ENCODE measurements around the gene MTMR4.

- TF ChIP-seq ZFP3 (CRISPR knock-in tag; IDR thresholded peaks at IDR 0.05) (no peak), RARB (CRISPR knock-in tag; IDR thresholded peaks at IDR 0.05) (no peak), ARNTL (CRISPR knock-in tag; IDR thresholded peaks at IDR 0.05; ENCODE audit: borderline replicate concordance, low read depth) (no peak)
Measured at GRCh38 chr17:58516644-58517377, 2.4 kb upstream of the MTMR4 start.
